ENCODE results near the gene SUPV3L1. TPM values are rescaled to one million over a fixed set of nuclear protein-coding genes. Genes with fewer than 3 reads are reported as not detected.

Gene SUPV3L1
- total and polyA plus RNA-seq, 4 donors: 14.1 to 21.7 (median 17.5) TPM

GRCh38 chr10:69239816-69240434 lies 59.9 kb downstream of the SUPV3L1 start:
- H3K36me3 ChIP-seq (ENCODE audit: control insufficient read depth in 4 of 4, insufficient read depth in 3 of 4, low read depth in 1 of 4, low read length in 3 of 4): no peaks in the 10 kb centered on the region
- no peak for TF ChIP-seq JUND (IDR thresholded peaks at IDR 0.05)
- TF ChIP-seq SP1 (IDR thresholded peaks at IDR 0.05): no peak
- TF ChIP-seq GABPA (IDR thresholded peaks at IDR 0.05 in 1 of 2, conservative IDR thresholded peaks at IDR 0.05 in 1 of 2): no peak
- TF ChIP-seq FOXA2 (IDR thresholded peaks at IDR 0.05): no peak
- no peak for TF ChIP-seq HNF4A (conservative IDR thresholded peaks at IDR 0.05)
- no peak for TF ChIP-seq HNF4G (IDR thresholded peaks at IDR 0.05)
- TF ChIP-seq MAX (IDR thresholded peaks at IDR 0.05): no peak
- TF ChIP-seq TAF1 (conservative IDR thresholded peaks at IDR 0.05): no peak
- no peak for TF ChIP-seq RXRA (IDR thresholded peaks at IDR 0.05)
- no peak for TF ChIP-seq CTCF (IDR thresholded peaks at IDR 0.05; ENCODE audit: low read depth, low read length, missing input control)
- no peaks in the 10 kb centered on the region for H3K9me3 ChIP-seq (ENCODE audit: control insufficient read depth in 4 of 4, low read length in 3 of 4)
- peaks cover 0 to 6% (median 0%) of the 10 kb centered on the region in 4 donors for H3K4me1 ChIP-seq (ENCODE audit: control insufficient read depth in 4 of 4, insufficient read depth in 4 of 4, low read length in 3 of 4)
- no peaks in the 10 kb centered on the region for H3K27me3 ChIP-seq (ENCODE audit: control insufficient read depth in 4 of 4, insufficient read depth in 4 of 4, low read length in 3 of 4)
- no peak overlapping the region for H3K27ac ChIP-seq (ENCODE audit: low read depth in 1 of 2, low read length in 2 of 2)
- 78% methylated on average over 6 of the region's 6 CpGs for WGBS
- no peak for DNase-seq (ENCODE audit: low spot score)
- no peak overlapping the region for H3K4me3 ChIP-seq (ENCODE audit: low read depth in 1 of 3, low read length in 3 of 3)
- no peak overlapping the region for H3K9ac ChIP-seq (ENCODE audit: low read depth in 1 of 2, low read length in 2 of 2)

GRCh38 chr10:69240455-69240854 lies 60.4 kb downstream of the SUPV3L1 start:
- no peak for DNase-seq (ENCODE audit: low spot score)
- TF ChIP-seq REST (IDR thresholded peaks at IDR 0.05) (no peak), HNF4G (IDR thresholded peaks at IDR 0.05) (no peak), FOXA1 (IDR thresholded peaks at IDR 0.05) (no peak), TAF1 (conservative IDR thresholded peaks at IDR 0.05) (no peak), MAX (IDR thresholded peaks at IDR 0.05) (no peak), NR2F2 (IDR thresholded peaks at IDR 0.05) (no peak)
- Histone ChIP-seq H3K4me1 (ENCODE audit: control insufficient read depth in 4 of 4, insufficient read depth in 4 of 4, low read length in 3 of 4) (peaks cover 0 to 6% (median 0%) of the 10 kb centered on the region in 4 donors), H3K9ac (ENCODE audit: low read depth in 1 of 2, low read length in 2 of 2) (no peak overlapping the region), H3K27ac (ENCODE audit: low read depth in 1 of 2, low read length in 2 of 2) (no peak overlapping the region), H3K4me3 (ENCODE audit: low read depth in 1 of 3, low read length in 3 of 3) (no peak overlapping the region), H3K36me3 (ENCODE audit: control insufficient read depth in 4 of 4, insufficient read depth in 3 of 4, low read depth in 1 of 4, low read length in 3 of 4) (no peaks in the 10 kb centered on the region), H3K9me3 (ENCODE audit: control insufficient read depth in 4 of 4, low read length in 3 of 4) (no peaks in the 10 kb centered on the region), H3K27me3 (ENCODE audit: control insufficient read depth in 4 of 4, insufficient read depth in 4 of 4, low read length in 3 of 4) (no peaks in the 10 kb centered on the region)
- 93% methylated on average over 11 of the region's 11 CpGs for WGBS
